ENCODE data around the gene EMX2. TPM values are rescaled to one million over a fixed set of nuclear protein-coding genes. Genes with fewer than 3 reads are reported as not detected.

EMX2 gene
- total RNA-seq, 3 donors from 2014 or later = not detected

- Mint-ChIP-seq H3K9me3 (no peaks in the 10 kb centered on the region), H3K36me3 (ENCODE audit: insufficient read depth) (no peaks in the 10 kb centered on the region), H3K4me3 (no peak overlapping the region), H3K27me3 (ENCODE audit: low read depth) (peaks cover 41% of the 10 kb centered on the region), H3K4me1 (ENCODE audit: low read depth) (no peaks in the 10 kb centered on the region)
- DNase-seq (no peak), ATAC-seq (no peak)
Observed at GRCh38 chr10:117514971-117515370, 27.6 kb upstream of the EMX2 start.

GRCh38 chr10:117516681-117517080 lies 25.9 kb upstream of the EMX2 start:
- no peaks in the 10 kb centered on the region for H3K4me1 Mint-ChIP-seq (ENCODE audit: low read depth)
- H3K4me3 Mint-ChIP-seq = no peak overlapping the region
- peaks cover 42% of the 10 kb centered on the region for H3K27me3 Mint-ChIP-seq (ENCODE audit: low read depth)
- ATAC-seq (no peak), DNase-seq (no peak)
- no peaks in the 10 kb centered on the region for H3K9me3 Mint-ChIP-seq
- no peaks in the 10 kb centered on the region for H3K36me3 Mint-ChIP-seq (ENCODE audit: insufficient read depth)

GRCh38 chr10:117518246-117518645 lies 24.3 kb upstream of the EMX2 start:
- DNase-seq (no peak), ATAC-seq (no peak)
- H3K4me3 Mint-ChIP-seq = no peak overlapping the region
- H3K36me3 Mint-ChIP-seq (ENCODE audit: insufficient read depth) = no peaks in the 10 kb centered on the region
- peaks cover 44% of the 10 kb centered on the region for H3K27me3 Mint-ChIP-seq (ENCODE audit: low read depth)
- H3K4me1 Mint-ChIP-seq (ENCODE audit: low read depth) = no peaks in the 10 kb centered on the region
- no peaks in the 10 kb centered on the region for H3K9me3 Mint-ChIP-seq

- H3K9me3 Mint-ChIP-seq = no peaks in the 10 kb centered on the region
- no peaks in the 10 kb centered on the region for H3K36me3 Mint-ChIP-seq (ENCODE audit: insufficient read depth)
- ATAC-seq (no peak), DNase-seq (no peak)
- H3K4me3 Mint-ChIP-seq = no peak overlapping the region
- peaks cover 48% of the 10 kb centered on the region for H3K27me3 Mint-ChIP-seq (ENCODE audit: low read depth)
- no peaks in the 10 kb centered on the region for H3K4me1 Mint-ChIP-seq (ENCODE audit: low read depth)
Observed at GRCh38 chr10:117519286-117519685, 23.3 kb upstream of the EMX2 start.

GRCh38 chr10:117519879-117520278 lies 22.7 kb upstream of the EMX2 start:
- Mint-ChIP-seq H3K4me3 (no peak overlapping the region), H3K36me3 (ENCODE audit: insufficient read depth) (no peaks in the 10 kb centered on the region), H3K27me3 (ENCODE audit: low read depth) (peaks cover 50% of the 10 kb centered on the region), H3K9me3 (no peaks in the 10 kb centered on the region), H3K4me1 (ENCODE audit: low read depth) (no peaks in the 10 kb centered on the region)
- no peak for DNase-seq
- ATAC-seq = no peak

- no peak for ATAC-seq
- DNase-seq = no peak
- Mint-ChIP-seq H3K27me3 (ENCODE audit: low read depth) (peaks cover 66% of the 10 kb centered on the region), H3K4me1 (ENCODE audit: low read depth) (peaks cover 7% of the 10 kb centered on the region), H3K36me3 (ENCODE audit: insufficient read depth) (no peaks in the 10 kb centered on the region), H3K9me3 (no peaks in the 10 kb centered on the region), H3K4me3 (no peak overlapping the region)
Observed at GRCh38 chr10:117530791-117531190, 11.8 kb upstream of the EMX2 start.

- peaks cover 73% of the 10 kb centered on the region for H3K27me3 Mint-ChIP-seq (ENCODE audit: low read depth)
Observed at GRCh38 chr10:117531371-117532002, 11.1 kb upstream of the EMX2 start.

GRCh38 chr10:117532003-117532385 lies 10.6 kb upstream of the EMX2 start:
- no peak overlapping the region for H3K4me3 Mint-ChIP-seq
- DNase-seq (no peak), ATAC-seq (no peak)
- H3K36me3 Mint-ChIP-seq (ENCODE audit: insufficient read depth) = no peaks in the 10 kb centered on the region
- no peaks in the 10 kb centered on the region for H3K9me3 Mint-ChIP-seq
- peaks cover 9% of the 10 kb centered on the region for H3K4me1 Mint-ChIP-seq (ENCODE audit: low read depth)
- peaks cover 78% of the 10 kb centered on the region for H3K27me3 Mint-ChIP-seq (ENCODE audit: low read depth)

More at GRCh38 chr10:117531371-117532002, 11.1 kb upstream of the EMX2 start:
- no peak overlapping the region for H3K4me3 Mint-ChIP-seq
- no peaks in the 10 kb centered on the region for H3K36me3 Mint-ChIP-seq (ENCODE audit: insufficient read depth)
- H3K9me3 Mint-ChIP-seq = no peaks in the 10 kb centered on the region
- ATAC-seq (no peak), DNase-seq (no peak)
- peaks cover 8% of the 10 kb centered on the region for H3K4me1 Mint-ChIP-seq (ENCODE audit: low read depth)

GRCh38 chr10:117532451-117533107 lies 10.0 kb upstream of the EMX2 start:
- Mint-ChIP-seq H3K4me3 (no peak overlapping the region), H3K27me3 (ENCODE audit: low read depth) (peaks cover 76% of the 10 kb centered on the region), H3K36me3 (ENCODE audit: insufficient read depth) (no peaks in the 10 kb centered on the region), H3K9me3 (no peaks in the 10 kb centered on the region), H3K4me1 (ENCODE audit: low read depth) (peaks cover 9% of the 10 kb centered on the region)
- no peak for ATAC-seq
- DNase-seq = no peak

GRCh38 chr10:117533507-117534281 lies 8.9 kb upstream of the EMX2 start:
- DNase-seq = no peak
- Mint-ChIP-seq H3K4me3 (no peak overlapping the region), H3K36me3 (ENCODE audit: insufficient read depth) (no peaks in the 10 kb centered on the region), H3K4me1 (ENCODE audit: low read depth) (peaks cover 12% of the 10 kb centered on the region), H3K9me3 (no peaks in the 10 kb centered on the region), H3K27me3 (ENCODE audit: low read depth) (peaks cover 84% of the 10 kb centered on the region)
- no peak for ATAC-seq

GRCh38 chr10:117534321-117535297 lies 7.9 kb upstream of the EMX2 start:
- H3K4me1 Mint-ChIP-seq (ENCODE audit: low read depth) = peaks cover 12% of the 10 kb centered on the region
- H3K9me3 Mint-ChIP-seq = no peaks in the 10 kb centered on the region
- no peak for DNase-seq
- no peaks in the 10 kb centered on the region for H3K36me3 Mint-ChIP-seq (ENCODE audit: insufficient read depth)
- peaks cover 79% of the 10 kb centered on the region for H3K27me3 Mint-ChIP-seq (ENCODE audit: low read depth)
- ATAC-seq = no peak
- H3K4me3 Mint-ChIP-seq = no peak overlapping the region

- H3K27me3 Mint-ChIP-seq (ENCODE audit: low read depth) = peaks cover 78% of the 10 kb centered on the region
- ATAC-seq (no peak), DNase-seq (no peak)
- H3K36me3 Mint-ChIP-seq (ENCODE audit: insufficient read depth) = no peaks in the 10 kb centered on the region
- H3K9me3 Mint-ChIP-seq = no peaks in the 10 kb centered on the region
- peaks cover 12% of the 10 kb centered on the region for H3K4me1 Mint-ChIP-seq (ENCODE audit: low read depth)
- H3K4me3 Mint-ChIP-seq = no peak overlapping the region
Observed at GRCh38 chr10:117535298-117536071, 7.1 kb upstream of the EMX2 start.

GRCh38 chr10:117536072-117536865 lies 6.3 kb upstream of the EMX2 start:
- Mint-ChIP-seq H3K36me3 (ENCODE audit: insufficient read depth) (no peaks in the 10 kb centered on the region), H3K4me3 (no peak overlapping the region), H3K9me3 (no peaks in the 10 kb centered on the region), H3K4me1 (ENCODE audit: low read depth) (peaks cover 12% of the 10 kb centered on the region), H3K27me3 (ENCODE audit: low read depth) (peaks cover 78% of the 10 kb centered on the region)
- ATAC-seq (peak in 1 of 2 donors; percentile 12), DNase-seq (no peak)
